HG03565 (cell line): ENCODE data around the gene B4GALNT1.
"Not testable (repeated sequence)": the region's sequence is repeated elsewhere in the genome, so short reads cannot be mapped to it uniquely, and the experiment has no call there.

Experiments used
- ATAC-seq: cut with Tn5 transposase; IDR thresholded peaks from one replicate; pipeline ENCODE4 v1.9.1; 2021; ENCODE audit warnings: mild to moderate bottlenecking, moderate library complexity; ENCODE audit not compliant: unreplicated experiment

The B4GALNT1 gene

GRCh38 chr12:57621497-57622292 is 11.3 kb downstream of the B4GALNT1 start:
- no peak for ATAC-seq

GRCh38 chr12:57620936-57621496 is 12.0 kb downstream of the B4GALNT1 start:
- no peak for ATAC-seq

GRCh38 chr12:57620245-57620935 is 12.6 kb downstream of the B4GALNT1 start:
- no peak for ATAC-seq

GRCh38 chr12:57619434-57620244 is 13.4 kb downstream of the B4GALNT1 start:
- ATAC-seq: no peak

- ATAC-seq: no peak
Measured at GRCh38 chr12:57618966-57619433, 14.0 kb downstream of the B4GALNT1 start.

GRCh38 chr12:57618431-57618830 is 14.6 kb downstream of the B4GALNT1 start:
- not testable (repeated sequence) for ATAC-seq

- no peak for ATAC-seq
Measured at GRCh38 chr12:57617942-57618341, 15.1 kb downstream of the B4GALNT1 start.

- ATAC-seq: no peak
Measured at GRCh38 chr12:57616383-57617101, 16.5 kb downstream of the B4GALNT1 start.

- no peak for ATAC-seq
Measured at GRCh38 chr12:57615637-57616036, 17.4 kb downstream of the B4GALNT1 start.

- ATAC-seq: no peak
Measured at GRCh38 chr12:57614948-57615500, 18.0 kb downstream of the B4GALNT1 start.

GRCh38 chr12:57614178-57614947 is 18.6 kb downstream of the B4GALNT1 start:
- no peak for ATAC-seq

GRCh38 chr12:57613427-57614109 is 19.4 kb downstream of the B4GALNT1 start:
- ATAC-seq: no peak

GRCh38 chr12:57612711-57613426 is 20.1 kb downstream of the B4GALNT1 start:
- no peak for ATAC-seq

- no peak for ATAC-seq
Measured at GRCh38 chr12:57611827-57612710, 20.9 kb downstream of the B4GALNT1 start.

- ATAC-seq: no peak
Measured at GRCh38 chr12:57611108-57611826, 21.7 kb downstream of the B4GALNT1 start, which contains the start of gene ARHGEF25. Gene ARHGEF25 (plus strand): TSS chr12:57611435. CDS start chr12:57611895, 460 bp downstream.

GRCh38 chr12:57610554-57611107 is 22.4 kb downstream of the B4GALNT1 start:
- ATAC-seq: no peak
